Hematopoietic multipotent progenitor cell (in vitro differentiated cells): ENCODE results near the gene CHST8. TPM values are rescaled to one million over a fixed set of nuclear protein-coding genes. Genes with fewer than 3 reads are reported as not detected.
"Not testable (repeated sequence)": the region's sequence is repeated elsewhere in the genome, so short reads cannot be mapped to it uniquely, and the experiment has no call there.

Experiments
- DNase-seq, 3 donors: peaks; one replicate each; pipeline ENCODE4 v3.0.0-alpha.2; 2011 to 2015; ENCODE audit warnings: low read depth in 2 of 3, low spot score in 2 of 3
- total RNA-seq: library from RNA; depleted of rRNA; stranded (reverse); fragments of >200 nt; gene quantifications from one replicate; pipeline ENCODE4 v1.2.3, GENCODE V29; 2012

The CHST8 gene, protein sequence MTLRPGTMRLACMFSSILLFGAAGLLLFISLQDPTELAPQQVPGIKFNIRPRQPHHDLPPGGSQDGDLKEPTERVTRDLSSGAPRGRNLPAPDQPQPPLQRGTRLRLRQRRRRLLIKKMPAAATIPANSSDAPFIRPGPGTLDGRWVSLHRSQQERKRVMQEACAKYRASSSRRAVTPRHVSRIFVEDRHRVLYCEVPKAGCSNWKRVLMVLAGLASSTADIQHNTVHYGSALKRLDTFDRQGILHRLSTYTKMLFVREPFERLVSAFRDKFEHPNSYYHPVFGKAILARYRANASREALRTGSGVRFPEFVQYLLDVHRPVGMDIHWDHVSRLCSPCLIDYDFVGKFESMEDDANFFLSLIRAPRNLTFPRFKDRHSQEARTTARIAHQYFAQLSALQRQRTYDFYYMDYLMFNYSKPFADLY
- not detected for total RNA-seq

DNA sequence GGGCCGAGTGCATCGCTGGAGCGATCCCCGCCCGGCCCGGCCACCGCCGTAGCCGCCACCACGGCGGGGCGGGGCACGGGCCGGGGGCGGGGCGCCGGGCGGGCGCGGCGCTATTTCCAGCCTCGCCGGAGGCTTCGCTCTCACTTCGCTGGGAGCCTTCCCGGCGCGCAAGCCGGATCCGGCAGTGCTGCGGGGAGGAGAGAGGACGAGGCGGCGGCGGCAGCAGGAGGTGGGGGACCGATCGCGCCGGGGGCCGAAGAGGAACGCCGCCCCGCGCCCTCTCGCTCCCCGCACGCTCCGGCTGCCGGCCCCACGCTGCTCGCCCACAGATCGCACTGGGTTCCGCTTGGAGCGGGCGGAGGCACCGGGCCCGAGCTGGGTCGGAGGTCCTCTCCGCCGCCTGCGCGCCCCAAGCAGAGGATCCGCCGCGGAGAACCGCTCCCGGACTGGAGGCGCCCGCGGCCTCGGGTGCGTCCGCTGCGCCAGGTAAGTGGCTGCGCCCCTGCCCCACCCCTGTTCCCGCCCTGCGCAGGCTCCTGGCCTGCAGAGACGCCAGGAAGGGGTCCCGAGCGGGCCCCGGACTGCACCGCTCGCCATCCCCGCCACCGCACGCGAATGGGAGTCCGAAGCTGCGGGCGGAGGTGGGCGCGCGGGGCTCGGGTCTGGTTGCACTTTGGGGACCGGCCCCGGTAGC is at the start of gene CHST8:
Gene CHST8, plus strand, starts transcription at position 143 of the 694 bp plus-strand sequence. CDS start 67,309 bp downstream, outside the sequence.
- DNase-seq, result no peak

GRCh38 chr19:33572929-33573328 is 48.8 kb upstream of the CHST8 start:
- DNase-seq, result no peak

GRCh38 chr19:33574824-33575223 is 46.9 kb upstream of the CHST8 start:
- no peak for DNase-seq

DNA sequence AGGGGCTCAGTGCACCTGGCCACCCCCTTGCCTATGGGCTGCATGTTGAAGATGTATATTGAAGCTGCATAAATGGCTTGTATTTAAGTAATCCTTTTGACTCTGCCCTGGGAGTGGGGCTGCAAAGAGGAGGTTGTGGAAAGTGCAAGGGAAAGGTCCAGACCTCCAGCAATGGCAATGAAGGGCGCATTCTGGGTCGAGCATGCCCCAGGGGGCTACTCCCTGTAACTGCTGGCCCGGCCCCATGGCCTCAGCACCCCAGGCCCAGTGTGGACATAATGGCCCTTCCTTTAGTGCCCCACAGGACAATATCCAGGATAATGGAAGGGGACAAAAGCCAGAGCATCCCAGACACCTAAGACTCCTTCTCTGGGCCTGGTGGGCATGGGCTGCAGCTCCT is 43.1 kb upstream of the CHST8 start:
- no peak for DNase-seq

GRCh38 chr19:33580026-33580644 is 41.6 kb upstream of the CHST8 start:
- DNase-seq, result no peak

- no peak for DNase-seq
These were observed 41.1 kb upstream of the CHST8 start for GRCh38 chr19:33580645-33581037.

GRCh38 chr19:33582914-33583313 is 38.8 kb upstream of the CHST8 start:
- no peak for DNase-seq

GRCh38 chr19:33587150-33587549 is 34.6 kb upstream of the CHST8 start:
- DNase-seq, result no peak

DNA sequence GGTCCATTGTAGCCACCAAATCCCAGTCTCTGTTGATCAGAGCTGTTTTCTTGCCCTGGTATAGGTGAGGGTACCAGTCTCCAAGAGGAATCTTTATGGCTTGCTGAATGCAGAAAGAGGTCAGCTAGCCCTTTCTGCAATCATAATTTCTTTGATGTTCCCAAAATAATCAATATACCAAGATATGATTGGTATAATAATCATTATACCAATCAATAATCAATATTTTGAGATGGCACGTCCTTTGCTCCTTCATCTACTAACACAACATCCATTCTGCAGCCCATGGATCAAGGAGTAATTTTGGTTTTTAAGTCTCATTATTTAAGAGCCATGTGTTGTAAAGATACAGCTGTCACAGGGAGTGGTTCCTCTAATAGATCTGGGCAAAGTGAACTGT is 31.5 kb upstream of the CHST8 start:
- DNase-seq, result no peak

DNA sequence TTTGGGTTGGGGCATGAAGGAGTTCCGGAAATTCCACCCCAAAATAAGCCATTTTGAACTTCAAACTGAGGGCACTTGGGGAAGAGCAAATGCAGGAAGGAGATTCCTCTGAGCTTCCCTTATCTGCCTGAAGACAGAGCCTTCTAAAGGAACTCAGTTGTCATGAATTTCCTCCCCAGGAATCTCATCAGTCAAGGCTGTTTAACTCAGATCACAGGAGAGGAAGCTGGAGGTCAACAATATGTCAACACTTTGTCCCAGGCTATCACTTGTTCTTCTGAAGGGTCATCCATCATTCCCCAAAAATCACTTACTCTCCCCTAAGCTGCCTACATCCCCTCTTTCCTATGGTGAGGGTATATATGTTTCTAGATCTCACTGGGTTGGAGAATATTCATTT is 26.0 kb upstream of the CHST8 start:
- DNase-seq, result no peak

GRCh38 chr19:33601583-33601982 is 20.2 kb upstream of the CHST8 start:
- DNase-seq, result no peak

- no peak for DNase-seq
These were observed 19.1 kb upstream of the CHST8 start for GRCh38 chr19:33602576-33603204.

DNA sequence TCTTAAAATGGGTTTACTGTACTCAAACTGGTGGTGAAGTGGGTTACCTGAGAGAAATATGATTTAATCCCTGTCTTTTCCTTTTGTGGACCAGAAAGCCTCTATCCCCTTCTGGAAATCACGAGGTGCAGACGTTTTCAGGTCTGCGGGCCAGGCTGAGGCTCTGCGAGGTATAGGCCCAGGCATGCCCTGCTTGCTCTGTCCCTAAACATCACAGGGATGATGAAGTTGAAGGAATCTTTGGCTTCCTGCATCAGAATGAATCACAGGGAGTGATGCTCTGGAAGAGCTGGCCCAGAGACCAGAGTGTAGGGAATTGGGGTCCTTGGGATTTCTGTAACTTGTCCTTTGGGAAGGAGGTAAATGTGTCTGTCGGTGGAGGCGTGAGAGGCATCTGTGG is 18.4 kb upstream of the CHST8 start:
- no peak for DNase-seq

DNA sequence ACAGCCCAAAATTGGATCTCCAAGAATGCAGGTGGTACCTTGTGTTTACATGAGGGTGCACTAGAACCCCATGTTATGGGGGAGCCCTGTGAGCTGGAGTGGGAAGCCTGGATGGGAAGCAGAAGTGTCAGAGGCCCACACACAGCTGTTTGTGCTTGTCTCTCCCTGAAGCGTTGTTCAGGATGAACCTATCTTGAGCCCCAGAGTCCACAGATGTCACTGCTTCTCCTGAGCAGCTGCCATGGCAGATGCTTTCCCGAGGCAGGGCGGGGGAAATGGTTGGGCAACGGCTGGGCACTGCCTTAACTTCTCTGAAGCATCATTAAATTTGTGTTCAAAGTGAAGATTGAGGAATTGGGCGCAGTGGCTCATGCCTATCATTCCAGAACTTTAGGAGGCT is 17.1 kb upstream of the CHST8 start:
- no peak for DNase-seq

- DNase-seq, result not testable (repeated sequence)
These were observed 15.9 kb upstream of the CHST8 start for GRCh38 chr19:33605803-33606295.

GRCh38 chr19:33606556-33606955 is 15.2 kb upstream of the CHST8 start:
- DNase-seq, result no peak

- no peak for DNase-seq
These were observed 12.4 kb upstream of the CHST8 start for GRCh38 chr19:33609353-33609752.

DNA sequence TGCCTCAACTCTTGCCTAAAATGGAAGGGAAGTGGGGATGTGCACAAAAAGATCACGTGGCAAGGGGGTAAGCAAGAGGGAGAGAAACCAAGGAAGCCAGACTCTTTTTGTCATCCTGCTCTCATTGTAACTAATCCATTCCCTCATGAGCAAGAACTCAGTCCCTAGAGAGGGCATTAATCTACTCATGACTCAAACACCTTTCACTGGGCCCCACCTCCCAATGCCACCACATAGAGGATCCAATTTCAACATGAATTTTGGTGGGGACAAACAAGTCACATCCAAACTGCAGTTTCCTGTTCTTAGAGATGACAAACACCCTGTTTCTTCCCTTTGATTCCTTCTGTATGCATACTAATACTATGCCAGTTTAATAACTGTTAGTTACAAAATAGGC is 11.2 kb upstream of the CHST8 start:
- no peak for DNase-seq

GRCh38 chr19:33612928-33613619 is 8.7 kb upstream of the CHST8 start:
- DNase-seq, result no peak

GRCh38 chr19:33613620-33614000 is 8.1 kb upstream of the CHST8 start:
- no peak for DNase-seq

- no peak for DNase-seq
These were observed 5.4 kb upstream of the CHST8 start for GRCh38 chr19:33616346-33616745.
